Muscle layer of duodenum (tissue), 2 donors: ENCODE measurements around the gene DOK7.

Source experiments
- H3K27ac ChIP-seq: one replicate; pipeline ENCODE4 v1.7.0; 2013; ENCODE audit warnings: mild to moderate bottlenecking, low read length
- H3K27me3 ChIP-seq: one replicate; pipeline ENCODE4 v1.7.0; 2013; ENCODE audit warnings: low read depth, mild to moderate bottlenecking, control low read depth, low read length
- H3K36me3 ChIP-seq, 2 donors: one replicate each; pipeline ENCODE4 v1.7.0; 2013; ENCODE audit warnings: low read length in 2 of 2, control low read depth in 1 of 2, mild to moderate bottlenecking in 1 of 2; ENCODE audit not compliant: insufficient read depth in 2 of 2, control insufficient read depth in 1 of 2
- H3K4me1 ChIP-seq, 2 donors: one replicate each; pipeline ENCODE4 v1.7.0; 2013; ENCODE audit warnings: low read length in 2 of 2, mild to moderate bottlenecking in 2 of 2, control low read depth in 1 of 2, moderate library complexity in 1 of 2; ENCODE audit not compliant: insufficient read depth in 2 of 2, control insufficient read depth in 1 of 2
- H3K4me3 ChIP-seq, 2 donors: one replicate each; pipeline ENCODE4 v1.7.0; 2013; ENCODE audit warnings: low read length in 2 of 2, low read depth in 1 of 2, mild to moderate bottlenecking in 1 of 2
- H3K9me3 ChIP-seq, 2 donors: one replicate each; pipeline ENCODE4 v1.7.0; 2013; ENCODE audit warnings: low read length in 2 of 2, control low read depth in 1 of 2, mild to moderate bottlenecking in 1 of 2; ENCODE audit not compliant: control insufficient read depth in 1 of 2
- donor health status: healthy.

DOK7 gene

DNA sequence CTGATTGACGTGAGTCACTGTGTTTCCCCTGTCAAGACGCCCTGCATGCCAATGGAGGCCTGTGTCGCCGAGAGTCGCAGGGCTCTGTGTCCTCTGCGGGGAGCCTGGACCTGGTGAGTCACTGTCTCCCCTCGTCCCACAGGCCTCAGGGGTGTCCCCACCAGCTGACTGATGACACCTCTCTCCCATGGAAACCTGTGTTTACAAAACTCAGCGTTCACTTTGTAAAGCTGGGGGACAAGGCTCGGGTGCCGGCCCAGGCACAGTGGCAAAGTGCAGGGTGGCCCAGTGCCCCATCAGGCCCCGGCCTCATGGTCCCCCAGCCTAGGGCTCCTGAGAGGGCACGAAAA lies 42.5 kb upstream of the DOK7 start:
- Histone ChIP-seq H3K4me1 (no peaks in the 10 kb centered on the region), H3K36me3 (peaks cover 24 to 53% of the 10 kb centered on the region in 2 donors), H3K9me3 (no peaks in the 10 kb centered on the region), H3K27me3 (no peaks in the 10 kb centered on the region), H3K4me3 (no peak overlapping the region), H3K27ac (no peak overlapping the region)

DNA sequence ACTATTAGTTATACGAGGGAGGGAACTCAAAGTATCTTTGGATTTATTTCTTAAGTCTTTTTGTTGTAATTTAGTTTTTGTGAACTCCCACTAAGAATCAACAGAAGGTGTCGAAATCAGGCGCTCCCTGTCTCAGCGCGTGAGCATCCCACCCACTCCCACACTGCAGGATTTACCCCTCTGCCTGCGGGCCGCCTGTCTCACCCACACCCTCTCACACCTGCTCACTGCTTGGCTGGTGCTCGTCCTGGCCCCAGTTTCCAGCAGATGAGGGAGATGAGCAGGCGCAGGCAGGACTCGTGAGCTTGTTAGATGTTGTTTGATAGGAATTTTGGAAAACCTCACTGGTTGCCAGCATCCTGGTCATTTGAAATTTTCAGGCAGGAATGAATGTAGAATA lies 42.1 kb upstream of the DOK7 start:
- no peaks in the 10 kb centered on the region for H3K4me1 ChIP-seq
- H3K27ac ChIP-seq: no peak overlapping the region
- H3K27me3 ChIP-seq: no peaks in the 10 kb centered on the region
- H3K4me3 ChIP-seq: no peak overlapping the region
- H3K9me3 ChIP-seq: no peaks in the 10 kb centered on the region
- peaks cover 24 to 52% of the 10 kb centered on the region in 2 donors for H3K36me3 ChIP-seq

DNA sequence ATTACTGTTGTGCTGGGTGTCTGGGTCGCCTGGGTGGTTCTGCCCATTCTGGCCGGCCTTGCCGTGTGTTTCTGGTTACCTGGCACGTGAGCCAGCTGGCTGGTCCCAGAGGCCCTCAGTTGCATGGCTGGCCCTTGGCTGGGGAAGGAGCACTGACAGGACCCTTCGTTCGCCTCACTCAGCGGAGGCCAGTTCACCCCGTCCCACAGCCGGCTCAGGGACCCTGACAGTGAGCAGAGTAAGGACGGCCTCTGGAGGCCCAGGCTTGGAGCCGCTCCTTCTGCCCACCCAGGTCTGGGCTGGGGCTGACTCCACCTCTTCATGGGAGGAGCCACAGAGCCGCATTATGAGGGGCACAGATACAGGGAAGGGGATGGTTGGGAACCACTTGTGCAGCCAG lies 41.6 kb upstream of the DOK7 start:
- no peaks in the 10 kb centered on the region for H3K9me3 ChIP-seq
- no peak overlapping the region for H3K4me3 ChIP-seq
- peaks cover 19 to 47% of the 10 kb centered on the region in 2 donors for H3K36me3 ChIP-seq
- no peaks in the 10 kb centered on the region for H3K27me3 ChIP-seq
- H3K4me1 ChIP-seq: no peaks in the 10 kb centered on the region
- no peak overlapping the region for H3K27ac ChIP-seq

GRCh38 chr4:3422241-3422801 lies 40.8 kb upstream of the DOK7 start:
- Histone ChIP-seq H3K27me3 (no peaks in the 10 kb centered on the region), H3K4me3 (no peak overlapping the region), H3K27ac (no peak overlapping the region), H3K4me1 (no peaks in the 10 kb centered on the region), H3K9me3 (no peaks in the 10 kb centered on the region), H3K36me3 (peaks cover 15 to 39% of the 10 kb centered on the region in 2 donors)

DNA sequence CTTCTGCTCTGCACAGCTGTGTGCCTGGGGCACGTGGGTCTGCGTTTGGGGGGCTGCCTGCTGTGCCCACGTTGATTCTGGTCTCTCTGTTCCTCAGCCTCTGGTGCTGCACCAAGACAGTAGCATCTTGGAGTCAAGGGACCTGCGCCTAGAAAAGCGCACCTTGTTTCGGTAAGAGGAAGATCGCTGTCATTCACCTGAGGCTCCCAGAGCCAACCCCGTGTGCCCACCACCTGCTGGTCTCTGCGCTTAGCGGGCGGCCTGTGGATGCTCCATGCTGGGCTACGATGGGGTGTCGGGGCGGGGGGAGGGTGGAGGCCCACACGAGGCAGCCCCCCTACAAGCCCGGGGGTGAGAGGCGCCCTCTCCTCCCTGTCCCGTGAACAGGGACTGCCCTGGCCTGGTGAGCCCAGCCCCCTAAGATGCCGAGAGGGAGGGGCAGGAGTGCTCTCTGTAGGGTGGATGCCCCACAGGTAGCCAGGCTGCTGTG lies 40.3 kb upstream of the DOK7 start:
- no peaks in the 10 kb centered on the region for H3K27me3 ChIP-seq
- no peaks in the 10 kb centered on the region for H3K9me3 ChIP-seq
- H3K4me3 ChIP-seq: no peak overlapping the region
- no peak overlapping the region for H3K27ac ChIP-seq
- H3K36me3 ChIP-seq: peaks cover 10 to 33% of the 10 kb centered on the region in 2 donors
- H3K4me1 ChIP-seq: no peaks in the 10 kb centered on the region

GRCh38 chr4:3423406-3423805 lies 39.7 kb upstream of the DOK7 start:
- Histone ChIP-seq H3K4me1 (no peaks in the 10 kb centered on the region), H3K27ac (no peak overlapping the region), H3K27me3 (no peaks in the 10 kb centered on the region), H3K4me3 (no peak overlapping the region), H3K9me3 (no peaks in the 10 kb centered on the region), H3K36me3 (peaks cover 8 to 28% of the 10 kb centered on the region in 2 donors)

DNA sequence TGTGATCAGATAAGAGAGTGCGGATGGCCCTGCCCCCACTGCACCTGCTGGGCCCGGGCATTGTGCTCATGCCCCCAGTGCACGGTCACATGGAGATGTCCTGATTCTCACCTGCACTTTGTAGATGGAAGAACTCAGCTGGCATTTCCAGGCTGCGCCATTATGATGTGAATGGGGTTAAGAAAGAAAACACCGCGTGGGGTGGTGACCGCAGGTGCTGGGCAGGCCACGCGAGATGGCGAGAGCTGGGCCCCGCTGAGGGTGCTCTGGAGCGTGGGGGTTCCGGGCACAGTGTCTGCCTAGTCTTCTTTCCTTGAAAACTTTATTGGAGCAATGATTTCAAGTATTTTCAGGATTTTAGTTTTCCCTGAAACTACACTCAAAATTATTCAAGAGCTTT lies 39.2 kb upstream of the DOK7 start:
- H3K9me3 ChIP-seq: no peaks in the 10 kb centered on the region
- H3K27me3 ChIP-seq: no peaks in the 10 kb centered on the region
- H3K27ac ChIP-seq: no peak overlapping the region
- H3K36me3 ChIP-seq: peaks cover 8 to 32% of the 10 kb centered on the region in 2 donors
- H3K4me3 ChIP-seq: no peak overlapping the region
- H3K4me1 ChIP-seq: no peaks in the 10 kb centered on the region

- Histone ChIP-seq H3K36me3 (peaks cover 8 to 38% of the 10 kb centered on the region in 2 donors), H3K27me3 (no peaks in the 10 kb centered on the region), H3K4me3 (no peak overlapping the region), H3K4me1 (no peaks in the 10 kb centered on the region), H3K27ac (no peak overlapping the region), H3K9me3 (no peaks in the 10 kb centered on the region)
Measured at GRCh38 chr4:3424522-3425095, 38.5 kb upstream of the DOK7 start.

- H3K4me3 ChIP-seq: no peak overlapping the region
- H3K27me3 ChIP-seq: no peaks in the 10 kb centered on the region
- H3K27ac ChIP-seq: no peak overlapping the region
- no peaks in the 10 kb centered on the region for H3K9me3 ChIP-seq
- H3K4me1 ChIP-seq: no peaks in the 10 kb centered on the region
- H3K36me3 ChIP-seq: peaks cover 12 to 52% of the 10 kb centered on the region in 2 donors
Measured at GRCh38 chr4:3426465-3427133, 36.5 kb upstream of the DOK7 start.

GRCh38 chr4:3427134-3427476 lies 36.0 kb upstream of the DOK7 start:
- peaks cover 12 to 55% of the 10 kb centered on the region in 2 donors for H3K36me3 ChIP-seq
- no peaks in the 10 kb centered on the region for H3K27me3 ChIP-seq
- H3K4me1 ChIP-seq: no peaks in the 10 kb centered on the region
- H3K27ac ChIP-seq: no peak overlapping the region
- no peaks in the 10 kb centered on the region for H3K9me3 ChIP-seq
- no peak overlapping the region for H3K4me3 ChIP-seq

DNA sequence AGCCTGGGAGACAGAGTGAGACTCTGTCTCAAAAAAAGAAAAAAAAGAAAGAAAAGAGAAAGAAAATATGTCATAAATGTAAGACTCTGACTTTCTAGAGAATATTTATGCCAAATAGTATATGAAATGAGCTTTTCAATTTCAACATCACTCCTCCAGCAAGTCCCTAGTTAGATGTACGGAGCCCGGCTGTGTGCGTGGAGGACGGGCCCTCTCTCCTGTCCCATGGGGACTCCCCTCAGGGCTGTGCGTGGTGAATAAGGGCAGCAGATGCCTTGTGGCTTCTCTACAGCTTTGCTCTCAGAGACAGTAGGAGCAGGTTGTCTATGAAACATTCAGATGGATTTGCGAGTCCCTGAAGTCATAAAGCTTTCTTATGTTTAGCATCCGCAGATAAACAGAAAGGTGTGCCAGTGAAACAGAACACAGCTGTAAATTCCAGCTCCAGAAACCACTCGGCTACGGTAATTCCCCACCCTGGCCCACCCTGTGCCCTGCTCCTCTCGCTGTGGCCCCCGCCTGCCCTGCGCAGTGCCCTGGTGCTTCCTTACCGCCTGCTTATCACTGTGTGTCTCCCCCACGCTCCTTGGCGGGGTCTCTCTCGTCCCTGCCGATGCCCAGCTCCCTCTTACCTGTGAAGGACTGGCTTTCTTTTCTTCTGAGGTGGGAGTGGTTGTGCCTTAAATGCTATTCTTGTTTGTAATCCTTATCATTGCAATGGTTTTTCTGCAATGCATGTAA lies 35.2 kb upstream of the DOK7 start:
- Histone ChIP-seq H3K27me3 (no peaks in the 10 kb centered on the region), H3K27ac (no peak overlapping the region), H3K9me3 (no peaks in the 10 kb centered on the region), H3K36me3 (peaks cover 12 to 47% of the 10 kb centered on the region in 2 donors), H3K4me1 (no peaks in the 10 kb centered on the region), H3K4me3 (no peak overlapping the region)
